PFSK-1 (cell line): Measurements from ENCODE around the gene SPNS3.

Source experiments
- FOXP2 ChIP-seq: optimal IDR thresholded peaks from 2 replicates; pipeline ENCODE3; 2011; ENCODE audit warnings: borderline replicate concordance, control low read depth, inconsistent platforms; ENCODE audit not compliant: insufficient read depth; ENCODE audit errors: extremely low read length, extremely low read depth
- POLR2AphosphoS5 ChIP-seq: IDR thresholded peaks from 2 replicates; pipeline ENCODE4 v1.6.1; 2012; ENCODE audit warnings: low read depth, mild to moderate bottlenecking, control low read depth, low read length, moderate library complexity
- REST ChIP-seq, 2 experiments: IDR thresholded peaks; 2 replicates each; pipeline versions ENCODE4 v1.6.1 to v1.8.0; 2011 to 2012; ENCODE audit warnings: low read depth in 2 of 2, low read length in 2 of 2, control low read depth in 1 of 2, inconsistent platforms in 1 of 2, mild to moderate bottlenecking in 1 of 2, moderate library complexity in 1 of 2; ENCODE audit not compliant: insufficient read depth in 1 of 2
- SIN3A ChIP-seq: IDR thresholded peaks from 2 replicates; pipeline ENCODE4 v1.6.1; 2012; ENCODE audit warnings: mild to moderate bottlenecking, low read length, moderate library complexity, borderline replicate concordance; ENCODE audit not compliant: insufficient read depth
- TAF1 ChIP-seq: IDR thresholded peaks from 2 replicates; pipeline ENCODE4 v1.6.1; 2012; ENCODE audit warnings: low read length, control low read depth, borderline replicate concordance; ENCODE audit not compliant: insufficient read depth

Gene SPNS3

GRCh38 chr17:4449736-4450135 lies 16.0 kb downstream of the SPNS3 start:
- TF ChIP-seq TAF1 (no peak), REST (IDR thresholded peaks at IDR 0.05; ENCODE audit: insufficient read depth in 1 of 2, low read depth in 2 of 2, low read length in 2 of 2) (no peak), SIN3A (no peak), FOXP2 (no peak), POLR2AphosphoS5 (no peak)

- no peak for TF ChIP-seq POLR2AphosphoS5
- no peak for TF ChIP-seq FOXP2
- TF ChIP-seq SIN3A, result no peak
- no peak for TF ChIP-seq TAF1
- TF ChIP-seq REST (IDR thresholded peaks at IDR 0.05; ENCODE audit: insufficient read depth in 1 of 2, low read depth in 2 of 2, low read length in 2 of 2), result no peak
These were observed 17.1 kb downstream of the SPNS3 start for GRCh38 chr17:4450710-4451316.

GRCh38 chr17:4453812-4454591 lies 20.3 kb downstream of the SPNS3 start:
- no peak for TF ChIP-seq SIN3A
- no peak for TF ChIP-seq FOXP2
- no peak for TF ChIP-seq TAF1
- no peak for TF ChIP-seq REST (IDR thresholded peaks at IDR 0.05; ENCODE audit: insufficient read depth in 1 of 2, low read depth in 2 of 2, low read length in 2 of 2)
- no peak for TF ChIP-seq POLR2AphosphoS5

- TF ChIP-seq REST (IDR thresholded peaks at IDR 0.05; ENCODE audit: insufficient read depth in 1 of 2, low read depth in 2 of 2, low read length in 2 of 2) (no peak), FOXP2 (no peak), POLR2AphosphoS5 (no peak), SIN3A (no peak), TAF1 (no peak)
These were observed 26.9 kb downstream of the SPNS3 start for GRCh38 chr17:4460661-4461060.

GRCh38 chr17:4463818-4464476 lies 30.2 kb downstream of the SPNS3 start:
- no peak for TF ChIP-seq SIN3A
- no peak for TF ChIP-seq POLR2AphosphoS5
- no peak for TF ChIP-seq TAF1
- no peak for TF ChIP-seq FOXP2
- TF ChIP-seq REST (IDR thresholded peaks at IDR 0.05; ENCODE audit: insufficient read depth in 1 of 2, low read depth in 2 of 2, low read length in 2 of 2), result no peak
